ENCODE data around the gene EPS8L1. TPM values are rescaled to one million over a fixed set of nuclear protein-coding genes. Genes with fewer than 3 reads are reported as not detected.

Gene EPS8L1
- total RNA-seq, 2 donors from 2014 or later = 0.38 to 2.1 TPM

DNA sequence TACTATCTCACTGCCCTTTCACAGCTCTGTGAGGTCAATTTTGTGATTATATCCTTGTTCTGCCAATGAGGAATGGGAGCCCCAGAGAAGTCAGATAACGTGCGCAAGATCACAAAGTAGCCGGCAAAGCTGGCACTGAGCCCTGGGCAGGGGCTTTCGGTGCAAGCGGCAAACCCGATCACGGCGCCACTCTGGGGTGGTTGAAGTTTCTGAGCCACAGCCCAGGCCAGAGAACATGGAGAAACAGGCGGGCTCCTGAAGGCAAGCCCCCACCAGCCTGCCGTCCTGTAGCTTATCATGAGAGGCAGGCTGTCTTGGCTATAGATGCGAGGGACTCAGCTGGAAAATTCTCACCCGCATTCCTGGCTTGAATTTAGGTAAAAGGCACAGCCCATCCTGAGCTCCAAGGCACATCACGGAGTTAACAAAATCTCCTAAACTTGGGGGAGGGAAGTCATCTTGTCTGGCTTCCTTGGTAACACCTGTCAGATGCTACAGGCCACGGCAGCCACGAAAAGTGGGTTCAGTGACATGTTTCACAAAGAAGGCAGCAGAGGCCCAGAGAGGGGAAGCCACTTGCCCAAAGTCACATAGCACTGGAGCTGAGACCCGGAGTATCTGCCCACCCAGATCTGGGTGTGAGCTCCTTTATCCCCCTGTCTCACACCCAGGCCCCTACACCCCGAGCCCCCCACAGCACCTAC is 60.9 kb downstream of the EPS8L1 start:
- DNase-seq (ENCODE audit: low spot score) = no peak
- intact Hi-C loops (cut with DNase I) = loop anchor here in 1 of 2 donors (10.0 kb wide), 1 partner anchor 298 kb away; no protein-coding TSS in a partner anchor

Small RNAs within 50 kb of the gene (microRNA-seq; reads per million reads assigned to microRNA genes)
- gene MIR7975 (ENCODE audit: borderline microRNAs expressed in 2 of 2) = 0 reads per million in 2 donors

Other genes with a start within 250 kb of the EPS8L1 start
- gene KIR2DS4, start 243.2 kb upstream of the EPS8L1 start, total RNA-seq = not detected
- gene KIR3DL2, start 225.4 kb upstream of the EPS8L1 start, total RNA-seq = not detected
- 1 to 10 TPM; 2.0 to 5.8 TPM for gene FCAR, start 201.6 kb upstream of the EPS8L1 start, total RNA-seq
- under 1 TPM in 1 of 2 donors, not detected in 1; 0.29 TPM for gene NCR1, start 169.7 kb upstream of the EPS8L1 start, total RNA-seq
- not detected for gene NLRP7, start 128.3 kb upstream of the EPS8L1 start, total RNA-seq
- gene NLRP2, start 109.5 kb upstream of the EPS8L1 start, total RNA-seq = 1 to 10 TPM in 1 of 2 donors, under 1 TPM in 1; 0.29 to 3.0 TPM
- gene GP6, start 37.6 kb upstream of the EPS8L1 start, total RNA-seq = under 1 TPM in 1 of 2 donors, not detected in 1; 0.19 TPM
- 1 to 10 TPM; 7.8 to 8.1 TPM for gene RDH13, start 12.7 kb upstream of the EPS8L1 start, total RNA-seq
- 100 to 1,000 TPM; 207 to 252 TPM for gene PPP1R12C, start 41.8 kb downstream of the EPS8L1 start, total RNA-seq
- not detected for gene TNNT1, start 73.3 kb downstream of the EPS8L1 start, total RNA-seq
- not detected for gene TNNI3, start 81.9 kb downstream of the EPS8L1 start, total RNA-seq
- gene DNAAF3, start 90.7 kb downstream of the EPS8L1 start, total RNA-seq = not detected
- not detected for gene SYT5, start 104.4 kb downstream of the EPS8L1 start, total RNA-seq
- 1 to 10 TPM in 1 of 2 donors, under 1 TPM in 1; 0.81 to 1.6 TPM for gene PTPRH, start 133.6 kb downstream of the EPS8L1 start, total RNA-seq
- gene TMEM86B, start 152.9 kb downstream of the EPS8L1 start, total RNA-seq = 1 to 10 TPM; 1.6 to 1.7 TPM
- gene PPP6R1, start 183.1 kb downstream of the EPS8L1 start, total RNA-seq = 10 to 100 TPM; 40.6 to 46.0 TPM
- 10 to 100 TPM; 19.8 to 20.1 TPM for gene HSPBP1, start 204.2 kb downstream of the EPS8L1 start, total RNA-seq
- gene BRSK1, start 208.1 kb downstream of the EPS8L1 start, total RNA-seq = 1 to 10 TPM; 7.2 to 9.2 TPM
- 1 to 10 TPM; 1.9 to 5.4 TPM for gene TMEM150B, start 249.5 kb downstream of the EPS8L1 start, total RNA-seq